Activated CD4-positive, alpha-beta T cell treated with anti-CD3 and anti-CD28 coated beads for 1 hour (primary cell): Measurements from ENCODE around the gene NMT1.
A peak's percentile ranks its signal among the peaks of the same experiment; 100 is the strongest.
"Not testable (repeated sequence)": the region's sequence is repeated elsewhere in the genome, so short reads cannot be mapped to it uniquely, and the experiment has no call there.

Experiments used
- DNase-seq: peaks from one replicate; pipeline ENCODE4 v3.0.0-alpha.2; 2020

NMT1 gene

DNA sequence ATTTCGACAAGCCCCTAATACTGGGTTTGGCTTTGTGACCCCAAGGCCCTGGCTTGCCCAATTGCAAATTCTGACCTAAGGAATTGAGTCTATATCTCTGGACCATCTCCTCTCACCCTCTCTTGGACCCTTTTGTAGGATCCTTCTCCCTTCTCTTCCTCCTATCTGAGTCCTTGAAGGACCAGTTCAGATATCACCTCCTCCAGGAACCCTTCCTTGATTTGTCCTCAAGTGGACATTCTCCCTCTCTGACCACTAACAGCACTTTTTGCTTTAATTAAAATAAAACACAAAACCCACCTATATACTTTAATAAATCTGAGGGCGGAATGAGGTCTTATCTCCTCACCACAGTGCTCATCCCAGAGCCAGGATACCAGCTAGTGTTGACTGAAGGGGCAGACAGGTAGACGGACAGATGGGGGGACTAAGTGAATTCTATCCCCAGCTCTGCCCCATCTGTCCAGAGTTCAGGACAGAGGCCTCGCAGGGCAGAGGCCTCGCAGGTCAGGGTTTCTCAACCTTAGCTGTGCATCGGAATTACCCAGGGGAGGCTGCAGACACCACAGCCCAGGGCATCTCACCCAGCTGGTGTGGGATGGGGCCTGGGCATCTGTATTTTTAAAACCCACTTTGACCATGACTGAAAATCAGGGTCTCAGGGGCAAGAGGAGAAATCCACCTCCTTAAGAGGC is 62.1 kb downstream of the NMT1 start:
- no peak for DNase-seq

GRCh38 chr17:45123930-45124796 is 63.0 kb downstream of the NMT1 start:
- no peak for DNase-seq

DNA sequence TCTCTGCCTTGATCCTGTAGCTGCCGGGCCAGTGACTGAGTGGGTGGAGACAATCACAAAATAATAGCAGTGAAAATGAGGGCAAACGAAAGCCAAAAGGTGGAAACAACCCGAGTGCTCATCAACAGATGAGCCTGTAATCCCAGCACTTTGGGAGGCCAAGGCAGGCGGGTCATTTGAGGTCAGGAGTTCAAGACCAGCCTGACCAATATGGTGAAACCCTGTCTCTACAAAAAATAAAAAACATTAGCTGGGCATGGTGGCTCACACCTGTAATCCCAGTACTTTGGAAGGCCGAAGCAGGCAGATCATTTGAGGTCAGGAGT is 63.6 kb downstream of the NMT1 start:
- not testable (repeated sequence) for DNase-seq

- no peak for DNase-seq
Measured at GRCh38 chr17:45125509-45125908, 64.4 kb downstream of the NMT1 start.

GRCh38 chr17:45127207-45127547 is 66.1 kb downstream of the NMT1 start:
- no peak for DNase-seq

GRCh38 chr17:45127548-45128300 is 66.6 kb downstream of the NMT1 start:
- no peak for DNase-seq

- no peak for DNase-seq
Measured at GRCh38 chr17:45128331-45128730, 67.2 kb downstream of the NMT1 start.

GRCh38 chr17:45128989-45129388 is 67.9 kb downstream of the NMT1 start:
- no peak for DNase-seq

DNA sequence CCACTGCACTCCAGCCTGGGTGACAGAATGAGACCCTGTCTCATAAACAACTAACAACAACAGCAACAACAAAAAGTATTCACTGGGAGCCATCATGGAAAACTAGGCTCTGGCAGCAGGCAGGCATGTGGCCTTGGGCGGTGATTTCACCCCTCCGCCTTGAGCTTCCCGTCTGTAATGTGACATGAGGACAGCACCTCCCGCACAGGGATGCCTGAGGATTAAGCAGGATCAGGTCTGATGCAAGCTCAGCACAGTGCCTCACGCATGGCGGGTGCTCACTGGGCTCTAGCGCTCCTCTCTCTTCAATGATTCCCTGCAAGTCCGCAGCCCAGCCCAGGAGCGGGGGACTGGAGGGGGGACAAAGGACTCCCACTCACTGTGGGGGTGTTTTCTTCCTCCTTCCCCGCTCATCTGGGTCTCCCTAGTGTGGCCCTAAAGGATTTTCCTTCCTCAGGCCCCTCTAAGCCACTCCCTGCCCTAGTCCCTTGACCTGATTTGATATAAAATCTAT is 68.4 kb downstream of the NMT1 start:
- no peak for DNase-seq

DNA sequence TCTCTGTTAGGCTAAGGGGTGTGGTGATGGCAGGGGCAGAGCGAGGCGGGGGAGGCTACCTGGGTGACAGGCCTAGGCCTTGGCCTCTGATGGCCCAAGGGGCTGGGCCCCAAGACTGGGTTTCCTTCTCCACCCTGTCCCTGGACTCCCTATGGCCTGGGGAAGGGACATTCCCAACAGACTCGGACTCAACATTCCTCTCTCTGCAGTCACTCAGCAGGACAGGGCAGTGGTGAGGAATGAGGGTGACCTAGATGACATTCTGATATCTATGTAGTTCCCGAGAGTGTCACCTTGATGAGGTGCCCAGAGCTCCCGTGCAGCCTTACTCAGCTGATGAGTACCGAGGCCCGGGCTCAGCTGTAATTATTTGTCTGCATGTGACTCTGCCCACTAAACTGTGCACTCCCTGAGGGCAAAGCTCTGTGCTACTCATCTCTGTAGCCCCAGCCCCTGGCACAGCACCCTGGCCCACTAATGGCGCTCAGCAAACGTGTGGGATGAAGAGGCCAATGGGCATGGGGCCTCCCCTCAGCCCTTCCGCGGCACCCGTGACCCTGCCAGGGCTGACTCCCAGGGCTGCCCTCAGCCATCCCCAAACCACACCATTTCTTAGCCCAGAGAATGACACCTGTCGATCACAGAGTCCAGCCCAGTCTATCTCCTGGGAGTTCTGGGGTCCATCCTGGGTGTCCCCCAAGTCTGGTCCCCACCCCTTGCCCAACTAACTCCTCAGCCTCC is 69.0 kb downstream of the NMT1 start:
- DNase-seq = no peak

DNA sequence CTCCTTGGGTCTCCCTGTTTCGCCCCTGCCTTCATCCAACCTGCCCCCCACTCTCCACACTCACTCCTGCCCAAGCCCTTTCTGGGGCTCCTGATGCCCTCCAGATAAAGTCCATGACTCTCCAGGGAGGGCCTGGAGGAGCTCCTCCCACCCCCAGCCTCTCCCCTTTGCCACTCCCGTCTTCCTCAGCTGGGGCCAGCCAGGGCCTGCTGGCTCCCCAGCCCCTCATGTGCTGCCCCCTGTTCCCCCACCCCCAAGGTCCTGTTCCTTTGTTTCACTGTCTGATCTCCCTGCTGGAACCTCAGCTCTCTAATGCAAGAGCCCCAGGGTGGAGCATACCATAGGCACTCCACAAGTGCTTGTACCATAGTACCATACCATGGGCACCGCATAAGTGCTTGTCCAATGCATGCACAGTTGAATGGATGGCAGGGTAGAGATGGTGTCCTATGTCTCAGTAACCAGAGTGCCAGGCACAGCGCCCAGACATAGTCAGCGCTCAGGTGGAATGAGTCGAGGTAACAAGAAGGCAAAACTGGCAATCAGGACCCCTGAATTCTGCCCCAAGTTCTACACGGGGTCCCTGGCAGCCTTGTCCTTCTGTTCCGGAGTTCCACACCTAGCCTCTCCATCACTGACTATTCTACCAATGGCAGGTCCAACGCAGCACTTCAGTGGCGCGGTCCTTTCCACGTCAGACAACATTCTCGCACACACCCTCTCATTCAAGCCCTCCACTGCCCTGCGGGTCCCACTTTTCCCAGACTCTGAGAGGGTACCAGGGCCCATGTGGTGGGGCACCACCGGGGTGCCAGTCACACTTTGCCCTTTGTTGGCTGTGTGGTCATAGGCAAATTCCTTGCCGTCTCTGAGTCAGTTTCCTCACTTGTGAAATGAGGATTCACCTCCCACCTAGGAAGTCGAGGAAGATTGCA is 69.8 kb downstream of the NMT1 start:
- DNase-seq = no peak

DNA sequence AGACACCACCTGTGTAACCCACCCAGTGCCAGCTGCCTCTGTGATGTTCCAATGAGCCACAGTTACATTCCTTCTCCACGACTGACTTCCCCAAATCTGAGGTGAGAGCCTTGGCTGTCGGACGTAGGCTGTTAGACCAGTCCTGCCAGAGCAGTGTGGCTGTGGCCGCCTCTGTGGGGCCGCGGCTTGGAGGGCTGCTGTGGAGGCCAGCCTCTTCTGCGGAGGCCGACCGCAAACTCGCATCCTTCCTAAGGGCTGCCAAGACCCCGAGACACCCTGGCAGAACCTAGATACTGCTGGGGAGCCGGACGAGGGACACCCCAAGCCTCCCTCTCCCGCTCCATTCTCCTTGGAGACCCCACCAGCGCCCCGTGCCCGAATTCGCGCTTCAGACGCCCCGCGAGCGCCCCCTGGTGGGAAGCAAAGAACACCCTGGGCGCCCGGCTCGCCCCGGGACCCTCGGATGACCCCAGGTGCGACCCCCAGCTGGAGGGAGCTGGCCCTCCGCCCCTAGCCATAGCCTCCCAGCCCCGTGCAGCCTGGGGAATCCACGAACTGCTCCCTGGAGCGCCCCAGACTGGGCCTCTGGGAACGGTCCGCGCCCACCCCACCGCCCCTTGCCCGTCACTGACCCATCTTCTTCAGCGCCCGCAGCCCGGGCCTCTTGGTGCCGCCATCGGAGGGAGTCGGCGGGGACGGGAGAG is 70.7 kb downstream of the NMT1 start:
- DNase-seq = no peak

GRCh38 chr17:45132320-45132571 is 71.1 kb downstream of the NMT1 start, which contains the start of gene PLCD3:
TSS of gene PLCD3 (minus strand) at chr17:45132515. CDS start at chr17:45132410, 105 bp downstream.
- no peak for DNase-seq

- peak; percentile 56 for DNase-seq
Measured at GRCh38 chr17:45132572-45133463, 71.7 kb downstream of the NMT1 start.

- peak; percentile 97 for DNase-seq
Measured at GRCh38 chr17:45135192-45135977, 74.3 kb downstream of the NMT1 start, which contains the start of gene ACBD4. TSS of gene ACBD4 (plus strand) at chr17:45135687. CDS start at chr17:45136145, 458 bp downstream.

- no peak for DNase-seq
Measured at GRCh38 chr17:45135978-45136791, 75.1 kb downstream of the NMT1 start.

- DNase-seq = no peak
Measured at GRCh38 chr17:45136846-45137560, 75.9 kb downstream of the NMT1 start.
